Activated B cell treated with CpG ODN at 0.5 μM for 24 hours (primary cell): ENCODE results near the gene TAOK1. TPM values are rescaled to one million over a fixed set of nuclear protein-coding genes. Genes with fewer than 3 reads are reported as not detected.

ENCODE experiments used
- ATAC-seq: fragments of 200-7000 bp; cut with Tn5 transposase; one replicate; pipeline ENCODE4 v1.10.0; 2021; ENCODE audit warnings: low read depth, mild to moderate bottlenecking, moderate library complexity
- CTCF ChIA-PET: fragments of 350-600 bp; sonication (Branson Sonifier 250); formaldehyde crosslinking; loops from one replicate; lab custom pipeline; 2021; ENCODE audit warnings: antibody characterized with exemption; lab: Charles Lee
- POLR2A ChIA-PET: fragments of 350-600 bp; sonication (Branson Sonifier 250); formaldehyde crosslinking; loops from one replicate; lab custom pipeline; 2021; ENCODE audit warnings: antibody characterized with exemption; lab: Charles Lee
- DNase-seq: peaks from one replicate; pipeline ENCODE4 v3.0.0; 2022
- H3K27ac Mint-ChIP-seq: one replicate; pipeline ENCODE4 v1.8.0; 2020; ENCODE audit warnings: mixed read lengths
- H3K27me3 Mint-ChIP-seq: one replicate; pipeline ENCODE4 v1.8.0; 2021; ENCODE audit warnings: mixed read lengths
- H3K36me3 Mint-ChIP-seq: one replicate; pipeline ENCODE4 v1.8.0; 2021; ENCODE audit warnings: low read depth, mixed read lengths
- H3K4me1 Mint-ChIP-seq: one replicate; pipeline ENCODE4 v1.8.0; 2021; ENCODE audit warnings: mixed read lengths
- H3K4me3 Mint-ChIP-seq: one replicate; pipeline ENCODE4 v1.8.0; 2020; ENCODE audit warnings: mild to moderate bottlenecking, mixed read lengths
- H3K9me3 Mint-ChIP-seq: one replicate; pipeline ENCODE4 v1.8.0; 2020; ENCODE audit warnings: mixed read lengths
- intact Hi-C: fragments of 100-400 bp; cut with micrococcal nuclease; formaldehyde crosslinking; loops from one replicate; pipeline ENCODE4 v1.15.1; 2024
- total RNA-seq: library from RNA; stranded (reverse); gene quantifications from 2 replicates; pipeline ENCODE4 v1.2.3, GENCODE V29; 2022
- TF ChIP-seq, protein P1 (sequence below): fragments of 200-600 bp; IDR thresholded peaks from one replicate; pipeline ENCODE4 v1.8.0; 2022; ENCODE audit warnings: antibody characterized with exemption, mild to moderate bottlenecking

The TAOK1 gene
- total RNA-seq, 1 donor from 2014 or later: 55.5 TPM

- no peak overlapping the region for H3K4me3 Mint-ChIP-seq
- intact Hi-C loops: no loop called here
- TF ChIP-seq, protein P1, sequence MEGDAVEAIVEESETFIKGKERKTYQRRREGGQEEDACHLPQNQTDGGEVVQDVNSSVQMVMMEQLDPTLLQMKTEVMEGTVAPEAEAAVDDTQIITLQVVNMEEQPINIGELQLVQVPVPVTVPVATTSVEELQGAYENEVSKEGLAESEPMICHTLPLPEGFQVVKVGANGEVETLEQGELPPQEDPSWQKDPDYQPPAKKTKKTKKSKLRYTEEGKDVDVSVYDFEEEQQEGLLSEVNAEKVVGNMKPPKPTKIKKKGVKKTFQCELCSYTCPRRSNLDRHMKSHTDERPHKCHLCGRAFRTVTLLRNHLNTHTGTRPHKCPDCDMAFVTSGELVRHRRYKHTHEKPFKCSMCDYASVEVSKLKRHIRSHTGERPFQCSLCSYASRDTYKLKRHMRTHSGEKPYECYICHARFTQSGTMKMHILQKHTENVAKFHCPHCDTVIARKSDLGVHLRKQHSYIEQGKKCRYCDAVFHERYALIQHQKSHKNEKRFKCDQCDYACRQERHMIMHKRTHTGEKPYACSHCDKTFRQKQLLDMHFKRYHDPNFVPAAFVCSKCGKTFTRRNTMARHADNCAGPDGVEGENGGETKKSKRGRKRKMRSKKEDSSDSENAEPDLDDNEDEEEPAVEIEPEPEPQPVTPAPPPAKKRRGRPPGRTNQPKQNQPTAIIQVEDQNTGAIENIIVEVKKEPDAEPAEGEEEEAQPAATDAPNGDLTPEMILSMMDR: no peak
Observed at GRCh38 chr17:29376667-29377270, 13.4 kb upstream of the TAOK1 start.

GRCh38 chr17:29378500-29378899, 11.7 kb upstream of the TAOK1 start:
- intact Hi-C loops: no loop called here
- ChIA-PET CTCF (interaction anchor here (0.9 kb wide), 1 partner anchor 9 kb away, joined by 3 read pairs; no protein-coding TSS in a partner anchor), POLR2A (interaction anchor here (0.7 kb wide), 1 partner anchor 18 kb away, joined by 3 read pairs; no protein-coding TSS in a partner anchor)
- no peak for DNase-seq
- Mint-ChIP-seq H3K36me3 (no peaks in the 10 kb centered on the region), H3K4me1 (no peaks in the 10 kb centered on the region), H3K27me3 (peaks cover 2% of the 10 kb centered on the region), H3K9me3 (no peaks in the 10 kb centered on the region), H3K27ac (no peak overlapping the region), H3K4me3 (no peak overlapping the region)
- TF ChIP-seq, protein P1: no peak
- no peak for ATAC-seq

More at GRCh38 chr17:29376667-29377270, 13.4 kb upstream of the TAOK1 start:
- ATAC-seq: no peak
- no peak for DNase-seq
- H3K27me3 Mint-ChIP-seq: peaks cover 2% of the 10 kb centered on the region
- H3K4me1 Mint-ChIP-seq: no peaks in the 10 kb centered on the region
- no peaks in the 10 kb centered on the region for H3K36me3 Mint-ChIP-seq
- ChIA-PET POLR2A (interaction anchor here (1.2 kb wide), 1 partner anchor 14 kb away, joined by 4 read pairs; the partner anchor contains the start of gene TAOK1), CTCF (no interaction called here)
- H3K27ac Mint-ChIP-seq: no peak overlapping the region
- no peaks in the 10 kb centered on the region for H3K9me3 Mint-ChIP-seq

GRCh38 chr17:29379084-29379991, 10.8 kb upstream of the TAOK1 start:
- TF ChIP-seq, protein P1: no peak

DNA sequence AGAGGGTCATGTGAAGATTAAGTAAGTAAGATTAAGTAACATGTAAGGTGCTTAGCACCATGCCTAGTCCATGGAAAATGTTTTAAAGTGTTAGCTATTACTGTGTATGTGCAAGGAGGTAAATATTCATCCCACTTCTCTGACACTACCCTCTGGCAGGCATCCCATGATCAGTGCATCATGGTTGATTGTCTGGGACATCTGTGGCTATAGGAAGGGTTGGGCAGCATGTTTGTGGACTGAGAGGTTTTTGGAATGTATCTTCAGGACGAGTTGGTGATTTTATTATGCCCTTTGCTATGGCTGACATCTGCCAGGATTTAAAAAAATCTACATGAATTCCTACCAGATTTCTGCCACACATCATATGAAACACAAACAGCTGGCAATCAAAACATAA, 6.5 kb upstream of the TAOK1 start:
- Mint-ChIP-seq H3K4me3 (no peak overlapping the region), H3K27me3 (no peaks in the 10 kb centered on the region), H3K9me3 (no peaks in the 10 kb centered on the region), H3K36me3 (no peaks in the 10 kb centered on the region), H3K27ac (no peak overlapping the region), H3K4me1 (no peaks in the 10 kb centered on the region)
- POLR2A ChIA-PET: interaction anchor here (0.7 kb wide), 1 partner anchor 251 kb away, joined by 5 read pairs; no protein-coding TSS in a partner anchor
- ATAC-seq: no peak
- intact Hi-C loops: no loop called here
- no peak for DNase-seq
- CTCF ChIA-PET: interaction anchor here (2.8 kb wide), 1 partner anchor 14 kb away, joined by 13 read pairs; no protein-coding TSS in a partner anchor
- TF ChIP-seq, protein P1: no peak

More at GRCh38 chr17:29379084-29379991, 10.8 kb upstream of the TAOK1 start:
- POLR2A ChIA-PET: interaction anchor here (0.7 kb wide), 1 partner anchor 17 kb away, joined by 3 read pairs; no protein-coding TSS in a partner anchor
- CTCF ChIA-PET: no interaction called here
- Mint-ChIP-seq H3K27ac (no peak overlapping the region), H3K36me3 (no peaks in the 10 kb centered on the region), H3K4me3 (no peak overlapping the region), H3K4me1 (no peaks in the 10 kb centered on the region), H3K9me3 (no peaks in the 10 kb centered on the region), H3K27me3 (peaks cover 2% of the 10 kb centered on the region)
- no peak for DNase-seq
- intact Hi-C loops: no loop called here
- no peak for ATAC-seq
